ENCODE results near the gene COL6A1.

COL6A1 gene

DNA sequence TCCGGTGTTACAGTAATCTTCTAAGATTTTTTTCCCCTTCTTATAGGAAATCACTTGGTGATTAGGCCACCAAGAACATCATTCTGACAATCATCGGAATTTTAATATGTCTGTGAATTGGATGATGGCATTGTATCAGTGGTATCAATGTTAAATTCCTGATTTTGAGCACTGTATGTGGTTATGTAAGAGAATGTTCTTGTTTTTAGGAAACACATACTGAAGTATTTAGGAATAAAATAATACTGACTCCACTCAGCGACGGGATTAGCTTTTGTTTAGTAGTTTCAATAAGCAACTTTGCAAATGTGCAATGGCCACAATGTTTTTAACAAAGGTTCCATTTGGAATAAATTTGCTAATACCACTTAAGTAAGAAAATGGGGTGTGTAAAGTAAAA lies 30.6 kb downstream of the COL6A1 start:
- no peaks in the 10 kb centered on the region for H3K9me3 ChIP-seq
- H3K27ac ChIP-seq = no peak overlapping the region
- H3K4me3 ChIP-seq = no peak overlapping the region
- no peak for DNase-seq
- no peaks in the 10 kb centered on the region for H3K36me3 ChIP-seq
- H3K27me3 ChIP-seq = no peaks in the 10 kb centered on the region
- intact Hi-C loops (cut with DNase I; ENCODE audit: low total_unique reads) = no loop called here
- TF ChIP-seq, protein P1, sequence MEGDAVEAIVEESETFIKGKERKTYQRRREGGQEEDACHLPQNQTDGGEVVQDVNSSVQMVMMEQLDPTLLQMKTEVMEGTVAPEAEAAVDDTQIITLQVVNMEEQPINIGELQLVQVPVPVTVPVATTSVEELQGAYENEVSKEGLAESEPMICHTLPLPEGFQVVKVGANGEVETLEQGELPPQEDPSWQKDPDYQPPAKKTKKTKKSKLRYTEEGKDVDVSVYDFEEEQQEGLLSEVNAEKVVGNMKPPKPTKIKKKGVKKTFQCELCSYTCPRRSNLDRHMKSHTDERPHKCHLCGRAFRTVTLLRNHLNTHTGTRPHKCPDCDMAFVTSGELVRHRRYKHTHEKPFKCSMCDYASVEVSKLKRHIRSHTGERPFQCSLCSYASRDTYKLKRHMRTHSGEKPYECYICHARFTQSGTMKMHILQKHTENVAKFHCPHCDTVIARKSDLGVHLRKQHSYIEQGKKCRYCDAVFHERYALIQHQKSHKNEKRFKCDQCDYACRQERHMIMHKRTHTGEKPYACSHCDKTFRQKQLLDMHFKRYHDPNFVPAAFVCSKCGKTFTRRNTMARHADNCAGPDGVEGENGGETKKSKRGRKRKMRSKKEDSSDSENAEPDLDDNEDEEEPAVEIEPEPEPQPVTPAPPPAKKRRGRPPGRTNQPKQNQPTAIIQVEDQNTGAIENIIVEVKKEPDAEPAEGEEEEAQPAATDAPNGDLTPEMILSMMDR (IDR thresholded peaks at IDR 0.05) = no peak
- H3K4me1 ChIP-seq = no peaks in the 10 kb centered on the region

DNA sequence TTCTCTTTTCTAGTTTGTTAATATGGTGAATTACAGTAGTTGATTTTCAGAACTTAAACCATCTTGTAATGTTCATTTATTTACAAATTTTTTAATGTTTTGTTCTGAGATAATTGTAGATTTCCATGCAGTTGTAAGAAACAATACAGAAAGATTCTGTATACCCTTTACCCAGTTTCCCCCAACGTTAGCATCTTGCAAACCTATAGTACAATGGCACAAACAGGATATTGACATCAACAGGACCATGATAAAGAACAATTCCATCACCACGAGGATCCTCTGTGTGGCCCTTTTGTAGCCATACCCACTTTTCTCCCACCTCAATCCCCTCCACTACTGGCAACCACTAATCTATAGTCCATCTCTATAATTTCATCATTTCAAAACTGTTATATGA lies 33.3 kb downstream of the COL6A1 start:
- Histone ChIP-seq H3K4me3 (no peak overlapping the region), H3K27me3 (no peaks in the 10 kb centered on the region), H3K36me3 (no peaks in the 10 kb centered on the region), H3K27ac (no peak overlapping the region), H3K9me3 (no peaks in the 10 kb centered on the region), H3K4me1 (no peaks in the 10 kb centered on the region)
- TF ChIP-seq, protein P1 (IDR thresholded peaks at IDR 0.05) = no peak
- DNase-seq = no peak
- intact Hi-C loops (cut with DNase I; ENCODE audit: low total_unique reads) = no loop called here

DNA sequence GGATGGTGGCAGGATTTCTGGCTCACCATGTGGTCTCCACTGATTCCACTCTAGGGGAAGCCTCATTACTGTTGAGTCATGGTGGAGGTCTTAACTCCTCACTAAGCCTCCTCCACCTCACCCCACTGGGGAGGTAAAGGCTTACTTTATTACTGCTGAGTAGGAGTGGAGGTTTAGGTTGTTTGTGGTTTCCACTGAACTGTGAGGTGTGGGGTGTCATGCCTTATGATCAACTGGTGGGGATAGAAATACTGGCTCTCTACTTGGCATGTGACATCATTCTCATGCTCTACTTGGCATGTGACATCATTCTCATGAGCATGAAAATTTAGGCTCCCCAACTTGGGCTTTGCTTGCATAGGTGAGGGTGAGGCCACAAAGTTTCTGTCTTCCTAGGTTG lies 35.6 kb downstream of the COL6A1 start:
- Histone ChIP-seq H3K4me1 (no peaks in the 10 kb centered on the region), H3K36me3 (no peaks in the 10 kb centered on the region), H3K4me3 (no peak overlapping the region), H3K9me3 (no peaks in the 10 kb centered on the region), H3K27me3 (no peaks in the 10 kb centered on the region), H3K27ac (no peak overlapping the region)
- no peak for DNase-seq
- intact Hi-C loops (cut with DNase I; ENCODE audit: low total_unique reads) = no loop called here
- TF ChIP-seq, protein P1 (IDR thresholded peaks at IDR 0.05) = no peak

DNA sequence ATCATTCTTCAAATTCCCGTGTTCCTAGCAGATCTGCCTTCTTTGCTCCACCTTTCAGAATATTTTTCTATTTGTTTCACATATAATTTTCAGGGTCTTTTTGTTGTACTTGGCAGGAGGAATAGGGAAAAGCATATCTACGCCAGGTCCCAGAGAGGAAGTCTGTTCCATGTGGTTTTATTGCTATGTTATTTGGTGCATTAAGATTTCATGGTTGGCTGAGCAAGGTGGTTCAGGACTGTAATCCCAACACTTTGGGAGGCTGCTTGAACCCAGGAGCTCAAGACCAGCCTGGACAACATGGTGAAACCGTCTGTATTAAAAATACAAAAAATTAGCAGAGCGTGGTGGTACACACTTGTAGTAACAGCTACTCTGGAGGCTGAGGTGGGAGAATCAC lies 36.1 kb downstream of the COL6A1 start:
- no peak for DNase-seq

DNA sequence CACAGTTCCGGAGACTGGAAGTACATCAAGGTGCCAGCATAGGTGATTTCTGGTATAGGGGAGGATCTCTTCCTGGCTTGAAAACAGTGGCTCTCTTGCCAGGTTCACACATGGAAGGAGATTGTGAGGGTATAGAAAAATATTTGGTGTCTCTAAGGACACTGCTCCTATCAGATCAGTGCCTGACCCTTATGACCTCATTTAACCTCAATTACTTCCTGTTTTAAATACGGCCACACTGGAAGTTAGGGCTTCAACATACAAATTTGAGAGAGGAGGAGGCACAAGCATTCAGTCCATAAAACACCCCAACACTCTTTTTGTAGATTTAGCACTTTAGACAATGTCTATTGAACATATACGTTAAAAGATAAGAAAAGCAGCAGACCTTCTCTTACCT lies 37.0 kb downstream of the COL6A1 start:
- intact Hi-C loops (cut with DNase I; ENCODE audit: low total_unique reads) = no loop called here
- DNase-seq = no peak
- Histone ChIP-seq H3K4me3 (no peak overlapping the region), H3K4me1 (no peaks in the 10 kb centered on the region), H3K9me3 (no peaks in the 10 kb centered on the region), H3K27ac (no peak overlapping the region), H3K36me3 (no peaks in the 10 kb centered on the region), H3K27me3 (no peaks in the 10 kb centered on the region)
- TF ChIP-seq, protein P1 (IDR thresholded peaks at IDR 0.05) = no peak

More for the DNA sequence above, 36.1 kb downstream of the COL6A1 start:
- intact Hi-C loops (cut with DNase I; ENCODE audit: low total_unique reads) = no loop called here
- Histone ChIP-seq H3K4me1 (no peaks in the 10 kb centered on the region), H3K27ac (no peak overlapping the region), H3K4me3 (no peak overlapping the region), H3K27me3 (no peaks in the 10 kb centered on the region), H3K36me3 (no peaks in the 10 kb centered on the region), H3K9me3 (no peaks in the 10 kb centered on the region)
- TF ChIP-seq, protein P1 (IDR thresholded peaks at IDR 0.05) = no peak

DNA sequence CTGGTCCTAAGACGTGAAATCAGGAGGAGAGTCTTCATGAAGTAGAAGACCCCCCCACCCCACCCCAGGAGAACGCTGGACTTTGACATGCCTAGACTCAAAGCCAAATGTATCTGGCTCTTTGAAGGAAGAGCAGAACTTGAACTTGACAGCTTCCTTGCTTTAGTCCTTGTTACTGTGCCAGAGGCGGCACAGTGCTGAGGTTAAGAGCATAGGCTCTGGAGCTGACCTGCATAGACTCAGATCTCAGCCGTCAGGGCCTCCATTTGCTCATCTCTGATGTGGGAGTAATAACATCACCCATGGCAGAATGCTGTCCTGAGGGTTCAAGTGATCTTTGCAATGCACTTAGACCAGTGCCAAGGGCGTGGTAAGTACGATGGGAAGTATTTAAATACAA lies 39.0 kb downstream of the COL6A1 start:
- no peaks in the 10 kb centered on the region for H3K27me3 ChIP-seq
- TF ChIP-seq, protein P1 (IDR thresholded peaks at IDR 0.05) = no peak
- intact Hi-C loops (cut with DNase I; ENCODE audit: low total_unique reads) = no loop called here
- no peaks in the 10 kb centered on the region for H3K36me3 ChIP-seq
- DNase-seq = no peak
- no peaks in the 10 kb centered on the region for H3K4me1 ChIP-seq
- H3K9me3 ChIP-seq = no peaks in the 10 kb centered on the region
- H3K4me3 ChIP-seq = no peak overlapping the region
- no peak overlapping the region for H3K27ac ChIP-seq

All from tibial artery (tissue), 4 donors.